BJ (cell line): ENCODE data around the gene RHBDF2. TPM values are rescaled to one million over a fixed set of nuclear protein-coding genes. Genes with fewer than 3 reads are reported as not detected.
A peak's percentile ranks its signal among the peaks of the same experiment; 100 is the strongest.

Experiments used
- CTCF ChIA-PET: fragments of 350-600 bp; formaldehyde crosslinking; extraction: SDS; loops from one replicate; lab custom pipeline; 2021; ENCODE audit warnings: antibody characterized with exemption, inconsistent platforms; lab: Yijun Ruan, JAX
- POLR2A ChIA-PET: fragments of 300-600 bp; sonication (Branson Sonifier 250); formaldehyde crosslinking; extraction: SDS; loops from one replicate; lab custom pipeline; 2021; ENCODE audit warnings: antibody characterized with exemption; lab: Charles Lee
- DNase-seq: peaks from one replicate; pipeline ENCODE4 v3.0.0-alpha.2; 2011; ENCODE audit warnings: low read depth
- H3K27me3 ChIP-seq: 2 replicates; pipeline ENCODE4 v1.6.0; 2011; ENCODE audit warnings: low read length; ENCODE audit not compliant: control insufficient read depth, insufficient read depth
- H3K36me3 ChIP-seq: 2 replicates; pipeline ENCODE4 v1.5.1; 2011; ENCODE audit warnings: low read length; ENCODE audit not compliant: control insufficient read depth, insufficient read depth
- H3K4me3 ChIP-seq: 2 replicates; pipeline ENCODE4 v1.5.1; 2011; ENCODE audit warnings: low read depth, mild to moderate bottlenecking, control low read depth, low read length
- polyA plus RNA-seq: library from polyadenylated mRNA; depleted of rRNA; stranded (reverse); fragments of >200 nt; gene quantifications from 2 replicates; pipeline ENCODE4 v1.2.3, GENCODE V29; 2011
- TF ChIP-seq, protein P1 (sequence below): IDR thresholded peaks from 2 replicates; pipeline ENCODE4 v1.5.1; 2011; ENCODE audit warnings: low read depth, mild to moderate bottlenecking, control low read depth, inconsistent platforms, low read length, moderate library complexity; ENCODE audit not compliant: insufficient read depth

Gene RHBDF2
- polyA plus RNA-seq, 1 experiment = 8.9 TPM

- no peak overlapping the region for H3K4me3 ChIP-seq
- no peaks in the 10 kb centered on the region for H3K27me3 ChIP-seq
- no peak for DNase-seq
- TF ChIP-seq, protein P1, sequence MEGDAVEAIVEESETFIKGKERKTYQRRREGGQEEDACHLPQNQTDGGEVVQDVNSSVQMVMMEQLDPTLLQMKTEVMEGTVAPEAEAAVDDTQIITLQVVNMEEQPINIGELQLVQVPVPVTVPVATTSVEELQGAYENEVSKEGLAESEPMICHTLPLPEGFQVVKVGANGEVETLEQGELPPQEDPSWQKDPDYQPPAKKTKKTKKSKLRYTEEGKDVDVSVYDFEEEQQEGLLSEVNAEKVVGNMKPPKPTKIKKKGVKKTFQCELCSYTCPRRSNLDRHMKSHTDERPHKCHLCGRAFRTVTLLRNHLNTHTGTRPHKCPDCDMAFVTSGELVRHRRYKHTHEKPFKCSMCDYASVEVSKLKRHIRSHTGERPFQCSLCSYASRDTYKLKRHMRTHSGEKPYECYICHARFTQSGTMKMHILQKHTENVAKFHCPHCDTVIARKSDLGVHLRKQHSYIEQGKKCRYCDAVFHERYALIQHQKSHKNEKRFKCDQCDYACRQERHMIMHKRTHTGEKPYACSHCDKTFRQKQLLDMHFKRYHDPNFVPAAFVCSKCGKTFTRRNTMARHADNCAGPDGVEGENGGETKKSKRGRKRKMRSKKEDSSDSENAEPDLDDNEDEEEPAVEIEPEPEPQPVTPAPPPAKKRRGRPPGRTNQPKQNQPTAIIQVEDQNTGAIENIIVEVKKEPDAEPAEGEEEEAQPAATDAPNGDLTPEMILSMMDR = no peak
- CTCF ChIA-PET = interaction anchor here (1.0 to 1.8 kb wide), 5 partner anchors 8 to 37 kb away, joined by 3 to 7 read pairs (median 5); no protein-coding TSS in a partner anchor
- H3K36me3 ChIP-seq = no peaks in the 10 kb centered on the region
- POLR2A ChIA-PET = no interaction called here
These were observed 66.4 kb downstream of the RHBDF2 start for GRCh38 chr17:76434870-76435269.

DNA sequence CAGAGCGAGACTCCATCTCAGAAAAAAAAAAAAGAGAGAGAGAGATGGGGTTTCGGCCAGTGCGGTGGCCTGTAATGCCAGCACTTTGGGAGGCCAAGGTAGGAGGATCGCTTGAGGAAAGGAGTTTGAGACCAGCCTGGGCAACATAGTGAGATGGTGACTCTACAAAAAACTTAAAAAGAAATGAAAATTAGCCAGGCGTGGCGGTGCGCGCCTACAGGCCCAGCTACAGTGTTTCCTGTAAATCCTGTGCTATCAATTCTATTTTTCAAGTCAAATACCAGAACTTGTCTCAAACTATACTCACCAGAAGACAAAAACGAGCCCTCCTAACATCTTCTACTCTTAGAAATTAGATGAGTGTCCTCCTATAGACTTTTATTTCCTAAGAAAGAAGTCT, 67.5 kb downstream of the RHBDF2 start:
- ChIA-PET POLR2A (no interaction called here), CTCF (interaction anchor here (1.0 kb wide), 1 partner anchor 9 kb away, joined by 3 read pairs; no protein-coding TSS in a partner anchor)
- Histone ChIP-seq H3K36me3 (no peaks in the 10 kb centered on the region), H3K27me3 (no peaks in the 10 kb centered on the region), H3K4me3 (no peak overlapping the region)
- TF ChIP-seq, protein P1 = no peak
- DNase-seq = no peak

- CTCF ChIA-PET = no interaction called here
- H3K4me3 ChIP-seq = no peak overlapping the region
- POLR2A ChIA-PET = no interaction called here
- DNase-seq = no peak
- TF ChIP-seq, protein P1 = peak; percentile 35
- H3K27me3 ChIP-seq = no peaks in the 10 kb centered on the region
- no peaks in the 10 kb centered on the region for H3K36me3 ChIP-seq
These were observed 68.4 kb downstream of the RHBDF2 start for GRCh38 chr17:76432712-76433336.

DNA sequence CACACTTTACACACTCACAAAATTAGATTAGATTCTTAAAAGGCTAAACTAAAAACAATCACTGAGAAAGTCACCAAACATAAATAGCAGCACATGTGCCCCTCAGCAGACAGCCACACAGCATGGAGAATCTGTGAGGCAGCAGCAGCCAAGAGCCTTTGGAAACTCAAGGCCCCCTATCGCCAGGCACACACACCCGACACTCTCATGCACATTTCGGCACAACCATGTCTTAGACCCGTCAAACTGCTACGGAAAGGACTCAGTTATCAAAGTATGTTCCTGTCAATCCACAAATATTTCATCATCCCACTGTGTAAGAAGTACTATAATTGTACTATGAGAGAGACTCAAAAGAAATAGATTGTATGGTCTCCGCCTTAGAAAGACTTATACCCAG, 69.2 kb downstream of the RHBDF2 start:
- no peak for DNase-seq
- ChIA-PET CTCF (no interaction called here), POLR2A (no interaction called here)
- TF ChIP-seq, protein P1 = no peak
- H3K27me3 ChIP-seq = no peaks in the 10 kb centered on the region
- H3K4me3 ChIP-seq = no peak overlapping the region
- H3K36me3 ChIP-seq = no peaks in the 10 kb centered on the region

DNA sequence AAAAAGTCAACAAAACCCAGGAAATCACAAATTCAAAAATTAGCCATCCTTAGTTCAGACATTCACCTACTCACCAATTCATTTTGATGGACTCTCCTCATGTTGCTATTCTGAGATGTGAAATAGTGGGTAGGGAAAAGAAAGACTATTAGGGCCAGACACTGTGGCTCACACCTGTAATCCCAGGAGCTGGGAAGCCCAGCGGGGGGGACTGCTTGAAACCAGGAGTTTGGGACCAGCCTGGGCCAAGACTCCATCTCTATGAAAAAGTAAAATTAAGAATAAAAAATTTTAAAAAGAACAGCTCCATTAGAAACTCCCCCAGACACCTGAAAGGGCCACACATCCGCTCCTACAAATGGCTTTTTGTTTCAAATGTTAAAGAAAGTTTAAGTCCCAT, 69.7 kb downstream of the RHBDF2 start:
- Histone ChIP-seq H3K4me3 (no peak overlapping the region), H3K27me3 (no peaks in the 10 kb centered on the region), H3K36me3 (no peaks in the 10 kb centered on the region)
- TF ChIP-seq, protein P1 = no peak
- CTCF ChIA-PET = no interaction called here
- no peak for DNase-seq
- POLR2A ChIA-PET = no interaction called here
